BJ (cell line): ENCODE results near the gene IP6K1. TPM values are rescaled to one million over a fixed set of nuclear protein-coding genes. Genes with fewer than 3 reads are reported as not detected.

ENCODE experiments used
- CTCF ChIA-PET: fragments of 350-600 bp; formaldehyde crosslinking; extraction: SDS; loops from one replicate; lab custom pipeline; 2021; ENCODE audit warnings: antibody characterized with exemption, inconsistent platforms; lab: Yijun Ruan, JAX
- POLR2A ChIA-PET: fragments of 300-600 bp; sonication (Branson Sonifier 250); formaldehyde crosslinking; extraction: SDS; loops from one replicate; lab custom pipeline; 2021; ENCODE audit warnings: antibody characterized with exemption; lab: Charles Lee
- DNase-seq: peaks from one replicate; pipeline ENCODE4 v3.0.0-alpha.2; 2011; ENCODE audit warnings: low read depth
- H3K27me3 ChIP-seq: 2 replicates; pipeline ENCODE4 v1.6.0; 2011; ENCODE audit warnings: low read length; ENCODE audit not compliant: control insufficient read depth, insufficient read depth
- H3K36me3 ChIP-seq: 2 replicates; pipeline ENCODE4 v1.5.1; 2011; ENCODE audit warnings: low read length; ENCODE audit not compliant: control insufficient read depth, insufficient read depth
- H3K4me3 ChIP-seq: 2 replicates; pipeline ENCODE4 v1.5.1; 2011; ENCODE audit warnings: low read depth, mild to moderate bottlenecking, control low read depth, low read length
- CTCF ChIP-seq: IDR thresholded peaks from 2 replicates; pipeline ENCODE4 v1.5.1; 2011; ENCODE audit warnings: low read depth, mild to moderate bottlenecking, control low read depth, inconsistent platforms, low read length, moderate library complexity; ENCODE audit not compliant: insufficient read depth
- polyA plus RNA-seq: library from polyadenylated mRNA; depleted of rRNA; stranded (reverse); fragments of >200 nt; gene quantifications from 2 replicates; pipeline ENCODE4 v1.2.3, GENCODE V29; 2011

IP6K1 gene
- polyA plus RNA-seq, 1 experiment = 54.4 TPM

GRCh38 chr3:49812916-49813496, 26.7 kb upstream of the IP6K1 start:
- Histone ChIP-seq H3K36me3 (peaks cover 9% of the 10 kb centered on the region), H3K4me3 (peak overlapping the region; percentile 49), H3K27me3 (no peaks in the 10 kb centered on the region)
- ChIA-PET CTCF (interaction anchor here (0.8 to 3.5 kb wide), 4 partner anchors 8 to 141 kb away, joined by 3 to 22 read pairs (median 10); partner anchors contain the start of gene INKA1), POLR2A (no interaction called here)
- no peak for TF ChIP-seq CTCF
- DNase-seq = no peak

DNA sequence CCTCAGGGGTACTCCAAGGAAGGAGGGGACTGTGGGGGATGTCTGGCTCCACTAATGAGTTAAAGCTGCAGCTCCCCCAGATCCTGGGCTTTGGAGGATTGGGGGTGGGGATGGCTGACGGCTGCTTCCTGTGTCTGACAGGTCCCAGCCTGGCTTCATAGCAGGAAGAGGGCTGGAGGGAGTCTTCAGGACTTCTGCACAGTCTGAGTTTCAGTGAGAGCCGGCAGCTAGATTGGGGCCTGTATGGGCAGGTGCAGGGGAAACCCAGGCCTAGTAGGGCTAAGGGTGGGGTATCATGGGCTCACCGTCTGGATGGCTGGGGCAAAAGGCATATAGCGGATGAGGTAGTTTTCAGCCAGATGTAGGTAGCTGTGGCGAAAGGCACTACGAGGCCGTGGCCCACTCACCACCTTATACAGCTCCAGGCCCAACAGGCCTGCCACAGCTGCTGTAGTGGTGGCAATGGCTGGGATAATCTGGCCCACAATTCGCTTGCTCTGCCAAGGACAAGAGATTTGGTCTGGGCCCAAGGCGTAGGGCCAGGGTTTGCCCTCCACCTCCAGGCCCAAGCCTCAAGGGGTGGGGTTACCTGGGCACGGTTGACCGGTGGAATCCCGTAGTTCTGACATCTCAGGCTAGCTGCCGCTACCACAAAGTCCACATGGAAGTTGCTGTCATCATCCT, 21.2 kb upstream of the IP6K1 start:
- ChIA-PET POLR2A (no interaction called here), CTCF (interaction anchor here (13.4 kb wide), 1 partner anchor 30 kb away, joined by 287 read pairs; no protein-coding TSS in a partner anchor)
- H3K4me3 ChIP-seq = no peak overlapping the region
- DNase-seq = no peak
- peaks cover 9% of the 10 kb centered on the region for H3K36me3 ChIP-seq
- TF ChIP-seq CTCF = no peak
- H3K27me3 ChIP-seq = no peaks in the 10 kb centered on the region

- H3K27me3 ChIP-seq = no peaks in the 10 kb centered on the region
- no peak for DNase-seq
- no peak for TF ChIP-seq CTCF
- peaks cover 9% of the 10 kb centered on the region for H3K36me3 ChIP-seq
- no peak overlapping the region for H3K4me3 ChIP-seq
- ChIA-PET POLR2A (no interaction called here), CTCF (interaction anchor here (13.4 kb wide), 1 partner anchor 30 kb away, joined by 287 read pairs; no protein-coding TSS in a partner anchor)
Measured at GRCh38 chr3:49806850-49807249, 20.5 kb upstream of the IP6K1 start.

- DNase-seq = no peak
- no peak overlapping the region for H3K4me3 ChIP-seq
- TF ChIP-seq CTCF = no peak
- ChIA-PET POLR2A (no interaction called here), CTCF (interaction anchor here (0.7 to 13.4 kb wide), 4 partner anchors 20 to 517 kb away, joined by 3 to 287 read pairs (median 3); partner anchors contain the start of genes IP6K1 and MON1A)
- peaks cover 9% of the 10 kb centered on the region for H3K36me3 ChIP-seq
- no peaks in the 10 kb centered on the region for H3K27me3 ChIP-seq
Measured at GRCh38 chr3:49805897-49806701, 19.8 kb upstream of the IP6K1 start.
